SU-DHL-6 (cell line): ENCODE measurements around the gene HSD11B2.
A peak's percentile ranks its signal among the peaks of the same experiment; 100 is the strongest.

Experiments used
- H2AFZ ChIP-seq: fragments of 200-600 bp; sonication (generic); 2 replicates; pipeline ENCODE4 v1.6.1; 2014; ENCODE audit warnings: low read depth, mild to moderate bottlenecking, moderate library complexity, mixed read lengths, antibody characterized with exemption, low read length; ENCODE audit not compliant: severe bottlenecking
- H3F3A ChIP-seq: fragments of 200-600 bp; shearing (Covaris generic); 2 replicates; pipeline ENCODE4 v1.6.0; 2016; ENCODE audit warnings: antibody characterized with exemption, mild to moderate bottlenecking; ENCODE audit not compliant: insufficient read depth
- H3K27ac ChIP-seq: fragments of 200-600 bp; sonication (generic); 2 replicates; pipeline ENCODE4 v1.5.1; 2016; ENCODE audit warnings: low read depth, mild to moderate bottlenecking, low read length, moderate library complexity, mixed read lengths
- H3K27me3 ChIP-seq: fragments of 200-600 bp; sonication (generic), shearing (Covaris generic); 2 replicates; pipeline ENCODE4 v1.6.0; 2014; ENCODE audit warnings: mild to moderate bottlenecking, low read length
- H3K36me3 ChIP-seq: fragments of 200-600 bp; sonication (generic); 2 replicates; pipeline ENCODE4 v1.6.1; 2014; ENCODE audit warnings: mild to moderate bottlenecking, low read length, mixed read lengths
- H3K4me2 ChIP-seq: fragments of 300-600, 200-600 bp; shearing (Covaris generic), sonication (generic); 2 replicates; pipeline ENCODE4 v1.6.0; 2014; ENCODE audit warnings: low read length, low read depth, mild to moderate bottlenecking; ENCODE audit not compliant: poor library complexity, severe bottlenecking
- H3K4me3 ChIP-seq: fragments of 200-600 bp; sonication (generic); 2 replicates; pipeline ENCODE4 v1.5.1; 2014; ENCODE audit warnings: antibody characterized with exemption, low read length, mild to moderate bottlenecking, mixed read lengths; ENCODE audit not compliant: insufficient read depth, poor library complexity, severe bottlenecking
- H3K79me2 ChIP-seq: fragments of 200-600 bp; sonication (generic); 2 replicates; pipeline ENCODE4 v1.6.1; 2014; ENCODE audit warnings: mild to moderate bottlenecking, low read length, moderate library complexity; ENCODE audit not compliant: insufficient read depth
- H3K9ac ChIP-seq: fragments of 200-600 bp; sonication (generic); 2 replicates; pipeline ENCODE4 v1.7.0; 2014; ENCODE audit warnings: mild to moderate bottlenecking, low read length
- H3K9me2 ChIP-seq: fragments of 200-600 bp; sonication (generic); replicated peaks from 2 replicates; pipeline ENCODE4 v1.6.1; 2014; ENCODE audit warnings: low read length; ENCODE audit not compliant: insufficient read depth
- H3K9me3 ChIP-seq: fragments of 200-600 bp; sonication (generic); 2 replicates; pipeline ENCODE4 v1.6.1; 2014; ENCODE audit warnings: low read length, mixed read lengths; ENCODE audit not compliant: insufficient read depth
- H4K20me1 ChIP-seq: fragments of 200-600 bp; sonication (generic); 2 replicates; pipeline ENCODE4 v1.6.1; 2014; ENCODE audit warnings: low read depth, mild to moderate bottlenecking, antibody characterized with exemption, low read length, moderate library complexity, mixed read lengths
- CTCF ChIP-seq: fragments of 200-600 bp; sonication (generic); IDR thresholded peaks from one replicate; pipeline ENCODE4 v1.5.1; 2017; ENCODE audit warnings: antibody characterized with exemption, mild to moderate bottlenecking, low read length, moderate library complexity; ENCODE audit not compliant: insufficient read depth, poor library complexity, severe bottlenecking
- EZH2phosphoT487 ChIP-seq: fragments of 200-600 bp; sonication (generic), shearing (Covaris generic); conservative IDR thresholded peaks from 2 replicates; pipeline ENCODE4 v1.6.1; 2018; ENCODE audit warnings: mild to moderate bottlenecking, antibody characterized with exemption, low read length, moderate library complexity, mixed read lengths

The HSD11B2 gene

GRCh38 chr16:67481561-67482232 is 50.8 kb downstream of the HSD11B2 start:
- H3K9ac ChIP-seq, result peak overlapping the region; percentile 84
- H3K9me2 ChIP-seq, result no peaks in the 10 kb centered on the region
- H3K27me3 ChIP-seq, result no peaks in the 10 kb centered on the region
- 0 out of 2 replicates have a peak, but pooled peaks cover 6% of the 10 kb centered on the region for H3F3A ChIP-seq
- peak overlapping the region; percentile 8 for H2AFZ ChIP-seq
- H3K9me3 ChIP-seq, result no peaks in the 10 kb centered on the region
- peak overlapping the region; percentile 69 for H3K4me2 ChIP-seq
- no peaks in the 10 kb centered on the region for H4K20me1 ChIP-seq
- no peak for TF ChIP-seq EZH2phosphoT487
- TF ChIP-seq CTCF, result no peak
- H3K36me3 ChIP-seq, result no peaks in the 10 kb centered on the region
- H3K4me3 ChIP-seq, result peak overlapping the region; percentile 69
- H3K27ac ChIP-seq, result peak overlapping the region; percentile 81
- H3K79me2 ChIP-seq, result peaks cover 62% of the 10 kb centered on the region

- Histone ChIP-seq H3K79me2 (peaks cover 55% of the 10 kb centered on the region), H3K4me3 (peak overlapping the region; percentile 69), H3K9ac (peak overlapping the region; percentile 84), H3F3A (peaks cover 13% of the 10 kb centered on the region; the same call in 1 of the 2 replicates), H3K27ac (peak overlapping the region; percentile 81), H2AFZ (peak overlapping the region; percentile 8), H3K4me2 (peak overlapping the region; percentile 69), H3K9me2 (no peaks in the 10 kb centered on the region), H3K27me3 (no peaks in the 10 kb centered on the region), H4K20me1 (no peaks in the 10 kb centered on the region), H3K9me3 (no peaks in the 10 kb centered on the region), H3K36me3 (no peaks in the 10 kb centered on the region)
- TF ChIP-seq EZH2phosphoT487, result no peak
- no peak for TF ChIP-seq CTCF
Observed at GRCh38 chr16:67482233-67482924, 51.5 kb downstream of the HSD11B2 start.

- Histone ChIP-seq H3K4me2 (peak within 1 kb of the TSS; percentile 69), H3K9ac (peak within 1 kb of the TSS; percentile 84), H3K27me3 (no peaks in the 10 kb centered on the region), H3K4me3 (peak within 1 kb of the TSS; percentile 69), H3F3A (peaks cover 20% of the 10 kb centered on the region), H2AFZ (no peak within 1 kb of the TSS), H3K9me2 (no peaks in the 10 kb centered on the region), H3K27ac (peak within 1 kb of the TSS; percentile 81), H3K36me3 (no peaks in the 10 kb centered on the region), H3K79me2 (peaks cover 47% of the 10 kb centered on the region), H4K20me1 (no peaks in the 10 kb centered on the region), H3K9me3 (no peaks in the 10 kb centered on the region)
- TF ChIP-seq CTCF, result no peak
- no peak for TF ChIP-seq EZH2phosphoT487
Observed at GRCh38 chr16:67483150-67483549, 52.2 kb downstream of the HSD11B2 start, which contains the start of gene AGRP. AGRP (minus strand) TSS chr16:67483547; CDS start chr16:67483398, 149 bp downstream.
